ENCODE data around the gene IL22. TPM values are rescaled to one million over a fixed set of nuclear protein-coding genes. Genes with fewer than 3 reads are reported as not detected.

Gene IL22
- total and polyA plus RNA-seq, 2 of the 8 experiments (the other 6 are each of a cell fraction or from before 2014, with no cell fraction given): not detected

DNA sequence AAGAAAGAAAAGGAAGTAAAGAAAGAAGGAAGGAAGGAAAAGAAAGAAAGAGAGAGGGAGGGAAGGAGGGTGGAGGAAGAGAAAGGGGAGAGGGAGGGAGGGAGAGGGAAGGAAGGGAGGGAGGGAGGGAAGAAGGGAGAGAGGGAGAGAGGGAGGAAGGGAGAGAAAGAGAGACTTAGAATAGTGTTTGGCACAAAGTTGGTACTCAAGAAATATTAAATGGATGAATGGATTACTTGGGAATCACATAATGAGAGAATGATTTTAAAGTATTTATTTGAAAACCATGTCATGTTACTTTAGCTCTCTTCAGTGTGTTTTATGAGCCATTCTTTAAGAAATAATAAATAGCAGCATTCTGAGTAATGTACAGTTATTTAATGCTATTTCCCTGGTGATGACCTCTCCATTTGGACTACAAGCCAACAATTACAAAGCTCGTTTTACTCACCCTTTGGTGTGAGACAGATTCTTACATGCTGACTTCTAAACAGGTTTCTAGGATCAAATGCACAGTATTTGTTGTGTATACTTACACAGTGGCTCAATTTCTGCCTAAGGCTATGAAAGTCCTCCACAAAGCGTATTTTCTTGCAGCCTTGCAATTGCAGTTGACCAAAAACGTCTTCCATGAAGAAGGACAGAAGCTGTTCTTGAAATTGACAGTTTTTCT lies 28.7 kb downstream of the IL22 start:
- no peak overlapping the region for H3K4me3 ChIP-seq (ENCODE audit: extremely low read depth in 1 of 4, insufficient read depth in 2 of 4, low read depth in 3 of 4, low read length in 4 of 4)
- no peak overlapping the region for H3K18ac ChIP-seq (ENCODE audit: extremely low read depth, low read length)
- no peak overlapping the region for H3K9ac ChIP-seq (replicated peaks in 1 of 4; ENCODE audit: extremely low read depth in 1 of 4, low read depth in 3 of 4, low read length in 3 of 4)
- FAIRE-seq: no peak
- no peak overlapping the region for H3K27ac ChIP-seq (ENCODE audit: low read depth, low read length)
- no peak overlapping the region for H3K23ac ChIP-seq (ENCODE audit: insufficient read length)
- H3K14ac ChIP-seq (ENCODE audit: insufficient read length): no peak overlapping the region
- H2AK5ac ChIP-seq (ENCODE audit: low read depth, low read length): no peak overlapping the region
- no peaks in the 10 kb centered on the region for H3K79me2 ChIP-seq (ENCODE audit: control insufficient read depth in 1 of 2, insufficient read depth in 2 of 2, low read length in 2 of 2)
- no peak overlapping the region for H4K5ac ChIP-seq (ENCODE audit: insufficient read length, low read depth, low read length)
- no peak overlapping the region for H4K8ac ChIP-seq (ENCODE audit: extremely low read depth, insufficient read depth, low read length)
- no peak overlapping the region for H4K91ac ChIP-seq (replicated peaks; ENCODE audit: insufficient read length, low read length)
- CTCF ChIA-PET (ENCODE audit: partially characterized antibody): interaction anchor here (1.1 to 5.1 kb wide), 5 partner anchors 10 to 107 kb away, joined by 3 to 47 read pairs (median 4); partner anchors contain the start of gene MDM1
- H3K56ac ChIP-seq (replicated peaks; ENCODE audit: insufficient read length, low read depth, low read length): no peak overlapping the region
- POLR2A ChIA-PET (ENCODE audit: partially characterized antibody): interaction anchor here (0.6 to 1.0 kb wide), 2 partner anchors 107 to 162 kb away, joined by 3 read pairs; partner anchors contain the start of gene MDM1
- 94% methylated on average over 3 of the region's 3 CpGs; no CpG with 5 or more reads in 1 of the 2 experiments for WGBS, 2 experiments (ENCODE audit: extremely low coverage in 1 of 2, insufficient coverage in 1 of 2, insufficient read length in 1 of 2, insufficient replicate concordance in 2 of 2, low coverage in 1 of 2, low lambda C conversion rate in 2 of 2, missing lambda C conversion rate in 1 of 2)
- no peak overlapping the region for H2BK15ac ChIP-seq (ENCODE audit: low read length)
- no peaks in the 10 kb centered on the region for H3K27me3 ChIP-seq (replicated peaks in 1 of 4; ENCODE audit: control insufficient read depth in 3 of 4, extremely low read depth in 1 of 4, insufficient read depth in 3 of 4, low read length in 3 of 4)
- DNase-seq (ENCODE audit: low read depth in 1 of 2, low spot score in 2 of 2): no peak
- no peak overlapping the region for H3K4ac ChIP-seq (replicated peaks; ENCODE audit: insufficient read length, low read depth, low read length)
- H3K79me1 ChIP-seq (ENCODE audit: low read depth, low read length): no peaks in the 10 kb centered on the region; the same call in 1 of the 2 replicates
- H2BK120ac ChIP-seq (replicated peaks; ENCODE audit: low read depth, low read length): no peak overlapping the region
- H3K4me1 ChIP-seq (replicated peaks in 1 of 4; ENCODE audit: control insufficient read depth in 3 of 4, insufficient read depth in 4 of 4, low read length in 3 of 4): no peaks in the 10 kb centered on the region
- H2BK12ac ChIP-seq (ENCODE audit: low read depth, low read length): no peak overlapping the region
- no peaks in the 10 kb centered on the region for H3K36me3 ChIP-seq (ENCODE audit: control insufficient read depth in 2 of 4, insufficient read depth in 4 of 4, low read length in 3 of 4)
- H2BK20ac ChIP-seq (ENCODE audit: low read length): no peak overlapping the region
- no peak overlapping the region for H2BK5ac ChIP-seq (ENCODE audit: low read depth, low read length)
- H4K20me1 ChIP-seq (replicated peaks in 1 of 2; ENCODE audit: control insufficient read depth in 1 of 2, insufficient read depth in 2 of 2, low read length in 2 of 2): no peaks in the 10 kb centered on the region
- H2AFZ ChIP-seq (ENCODE audit: low read length): no peak overlapping the region
- no peaks in the 10 kb centered on the region; the same call in 1 of the 2 replicates for H3K23me2 ChIP-seq (ENCODE audit: low read depth, low read length)
- no peaks in the 10 kb centered on the region for H3K9me3 ChIP-seq (ENCODE audit: insufficient read depth in 2 of 2, low read depth in 1 of 2, low read length in 1 of 2)
- no peak overlapping the region for H3K4me2 ChIP-seq (ENCODE audit: insufficient read depth in 1 of 2, low read depth in 2 of 2, low read length in 2 of 2)
- TF ChIP-seq HDAC6 (IDR thresholded peaks at IDR 0.05; ENCODE audit: low read depth, low read length) (no peak), SP2 (IDR thresholded peaks at IDR 0.05; ENCODE audit: low read length) (no peak), ATF2 (IDR thresholded peaks at IDR 0.05; ENCODE audit: low read length) (no peak), RFX5 (IDR thresholded peaks at IDR 0.05; ENCODE audit: borderline replicate concordance, low read depth, low read length) (no peak), TAF1 (IDR thresholded peaks at IDR 0.05; ENCODE audit: low read depth, low read length) (no peak), RBBP5 (IDR thresholded peaks at IDR 0.05; ENCODE audit: borderline replicate concordance, low read depth, low read length) (no peak), POU5F1 (IDR thresholded peaks at IDR 0.05; ENCODE audit: low read depth, low read length) (no peak), NANOG (IDR thresholded peaks at IDR 0.05; ENCODE audit: insufficient read depth, low read depth, low read length, poor library complexity, severe bottlenecking) (no peak), KDM4A (IDR thresholded peaks at IDR 0.05; ENCODE audit: low read depth, low read length, severe bottlenecking) (no peak), PHF8 (conservative IDR thresholded peaks at IDR 0.05; ENCODE audit: low read depth, low read length) (no peak), BACH1 (IDR thresholded peaks at IDR 0.05; ENCODE audit: low read length) (no peak)
